IMR-90 (cell line): ENCODE data around the gene RBMS3. TPM values are rescaled to one million over a fixed set of nuclear protein-coding genes. Genes with fewer than 3 reads are reported as not detected.

Experiments
- ATAC-seq: fragments of 200-7000 bp; cut with Tn5 transposase; 2 replicates; pipeline ENCODE4 v1.9.1; 2020; ENCODE audit warnings: low read depth, mild to moderate bottlenecking, moderate library complexity
- BruUV-seq: library from RNA; stranded (reverse); fragments of 400-500 nt; replicated peaks from 2 replicates; lab custom pipeline; 2021; lab: Mats Ljungman, UMichigan
- CTCF ChIA-PET: fragments of 300-600 bp; formaldehyde crosslinking; extraction: SDS; loops from one replicate; lab custom pipeline; 2021; ENCODE audit warnings: antibody characterized with exemption; lab: Yijun Ruan, JAX
- POLR2A ChIA-PET: fragments of 300-600 bp; sonication (Branson Sonifier 250); formaldehyde crosslinking; loops from one replicate; lab custom pipeline; 2022; ENCODE audit warnings: antibody characterized with exemption; ENCODE audit not compliant: unreplicated experiment; lab: Charles Lee
- DNase-seq: peaks from one replicate; pipeline ENCODE4 v3.0.0; 2013
- H2AFZ ChIP-seq: replicated peaks from 2 replicates; pipeline ENCODE3; 2013; ENCODE audit warnings: low read length, mild to moderate bottlenecking; ENCODE audit not compliant: poor library complexity
- H2AK5ac ChIP-seq: 2 replicates; pipeline ENCODE4 v1.6.1; 2013; ENCODE audit warnings: low read depth, low read length, inconsistent platforms
- H2AK9ac ChIP-seq: replicated peaks from 2 replicates; pipeline ENCODE3; 2013; ENCODE audit warnings: mild to moderate bottlenecking, low read depth, low read length, moderate library complexity; ENCODE audit not compliant: poor library complexity
- H2BK120ac ChIP-seq: 2 replicates; pipeline ENCODE4 v1.6.1; 2013; ENCODE audit warnings: low read depth, low read length, inconsistent platforms
- H2BK15ac ChIP-seq: 3 replicates; pipeline ENCODE4 v1.6.1; 2013; ENCODE audit warnings: low read depth, low read length, inconsistent platforms
- H2BK20ac ChIP-seq: 2 replicates; pipeline ENCODE4 v1.6.1; 2013; ENCODE audit warnings: low read depth, mild to moderate bottlenecking, inconsistent platforms, low read length, moderate library complexity
- H2BK5ac ChIP-seq: 2 replicates; pipeline ENCODE4 v1.6.1; 2013; ENCODE audit warnings: mild to moderate bottlenecking, low read depth, low read length, inconsistent platforms; ENCODE audit not compliant: poor library complexity, severe bottlenecking
- H3K14ac ChIP-seq: replicated peaks from 2 replicates; pipeline ENCODE4 v1.6.1; 2013; ENCODE audit warnings: low read depth, low read length, inconsistent platforms
- H3K18ac ChIP-seq: 2 replicates; pipeline ENCODE4 v1.6.1; 2013; ENCODE audit warnings: low read depth, low read length, control low read depth
- H3K23ac ChIP-seq: 2 replicates; pipeline ENCODE4 v1.6.1; 2013; ENCODE audit warnings: low read depth, low read length, inconsistent platforms
- H3K27ac ChIP-seq: 2 replicates; pipeline ENCODE4 v1.5.1; 2013; ENCODE audit warnings: mild to moderate bottlenecking, control low read depth, low read length; ENCODE audit not compliant: insufficient read depth
- H3K27me3 ChIP-seq: 2 replicates; pipeline ENCODE4 v1.6.1; 2013; ENCODE audit warnings: low read length; ENCODE audit not compliant: control insufficient read depth, insufficient read depth
- H3K36me3 ChIP-seq: 2 replicates; pipeline ENCODE4 v1.6.1; 2013; ENCODE audit warnings: low read length, mixed read lengths; ENCODE audit not compliant: control insufficient read depth, insufficient read depth
- H3K4ac ChIP-seq: 2 replicates; pipeline ENCODE4 v1.6.1; 2013; ENCODE audit warnings: low read depth, low read length, inconsistent platforms
- H3K4me1 ChIP-seq: 2 replicates; pipeline ENCODE4 v1.6.1; 2013; ENCODE audit warnings: low read length, mixed read lengths; ENCODE audit not compliant: control insufficient read depth, insufficient read depth
- H3K4me2 ChIP-seq: 2 replicates; pipeline ENCODE4 v1.6.1; 2013; ENCODE audit warnings: low read depth, mild to moderate bottlenecking, control low read depth, low read length, moderate library complexity
- H3K4me3 ChIP-seq: 2 replicates; pipeline ENCODE4 v1.5.1; 2013; ENCODE audit warnings: low read depth, mild to moderate bottlenecking, control low read depth, low read length, moderate library complexity; ENCODE audit not compliant: insufficient read depth
- H3K56ac ChIP-seq: 2 replicates; pipeline ENCODE4 v1.6.1; 2013; ENCODE audit warnings: low read length, inconsistent platforms; ENCODE audit not compliant: insufficient read depth; ENCODE audit errors: extremely low read depth
- H3K79me1 ChIP-seq, 2 experiments: 2 replicates each; pipeline ENCODE4 v1.6.1; 2013; ENCODE audit warnings: low read length in 2 of 2, inconsistent platforms in 1 of 2, low read depth in 1 of 2
- H3K9ac ChIP-seq: 2 replicates; pipeline ENCODE4 v1.6.1; 2013; ENCODE audit warnings: low read depth, low read length, control low read depth
- H3K9me1 ChIP-seq: 2 replicates; pipeline ENCODE4 v1.6.1; 2013; ENCODE audit warnings: low read length, inconsistent platforms; ENCODE audit not compliant: insufficient read depth
- H3K9me3 ChIP-seq: 2 replicates; pipeline ENCODE4 v1.6.1; 2013; ENCODE audit warnings: low read length; ENCODE audit not compliant: control insufficient read depth, insufficient read depth
- H4K20me1 ChIP-seq: 2 replicates; pipeline ENCODE4 v1.6.1; 2013; ENCODE audit warnings: low read length, inconsistent platforms; ENCODE audit not compliant: insufficient read depth
- H4K5ac ChIP-seq: 2 replicates; pipeline ENCODE4 v1.6.1; 2013; ENCODE audit warnings: mild to moderate bottlenecking, low read depth, low read length, control low read depth
- H4K8ac ChIP-seq, 2 experiments: 2 replicates each; pipeline ENCODE4 v1.6.1; 2013; ENCODE audit warnings: low read depth in 2 of 2, low read length in 2 of 2, control low read depth in 1 of 2, inconsistent platforms in 1 of 2
- H4K91ac ChIP-seq: 2 replicates; pipeline ENCODE4 v1.6.1; 2013; ENCODE audit warnings: low read depth, low read length, inconsistent platforms; ENCODE audit not compliant: insufficient read depth
- NFE2L2 ChIP-seq: fragments of 150-350 bp; IDR thresholded peaks from 2 replicates; pipeline ENCODE4 v1.6.1; 2016; ENCODE audit warnings: low read depth, mild to moderate bottlenecking, low read length
- RCOR1 ChIP-seq: IDR thresholded peaks from 2 replicates; pipeline ENCODE4 v1.6.1; 2012; ENCODE audit warnings: mild to moderate bottlenecking, low read length, improper control_type of control experiment; ENCODE audit not compliant: insufficient replicate concordance
- WGBS, 2 experiments: methylation state at CpG; one replicate each; pipeline versions ENCODE4 v1.1.5 to v1.1.7; 2013; ENCODE audit warnings: missing lambda C conversion rate in 2 of 2; ENCODE audit not compliant: insufficient read length in 1 of 2; ENCODE audit errors: extremely low coverage in 2 of 2; 5-methylcytosine and 5-hydroxymethylcytosine counted together
- dilution Hi-C: fragments of 300-500 bp; cut with HindIII; formaldehyde crosslinking; loops from one replicate; pipeline ENCODE4 v1.14.3; 2018; ENCODE audit warnings: low sequenced_read_pairs; ENCODE audit not compliant: unreplicated experiment
- in situ Hi-C: fragments of 300-500 bp; cut with MboI; formaldehyde crosslinking; loops from 3 replicates; pipeline ENCODE4 v1.14.3; 2019; ENCODE audit warnings: low sequenced_read_pairs, inconsistent platforms, mixed read lengths
- intact Hi-C: fragments of 100-400 bp; cut with micrococcal nuclease; formaldehyde crosslinking; loops from 2 replicates; pipeline ENCODE4 v1.10.0; 2022
- polyA plus RNA-seq, 3 experiments: library from polyadenylated mRNA; depleted of rRNA; stranded (reverse); fragments of >200 nt; gene quantifications; 2 replicates each; pipeline ENCODE4 v1.2.3, GENCODE V29; 2012; ENCODE audit warnings: low replicate concordance in 1 of 3
- total RNA-seq: library from RNA; depleted of rRNA; stranded (reverse); fragments of >200 nt; gene quantifications from 2 replicates; pipeline ENCODE4 v1.2.3, GENCODE V29; 2012

RBMS3 gene
- total and polyA plus RNA-seq, 2 of the 4 experiments (the other 2 are of a cell fraction), result 15.2 to 127 TPM

- no peaks in the 10 kb centered on the region for H3K27me3 ChIP-seq
- no peak overlapping the region for H3K56ac ChIP-seq
- ChIA-PET POLR2A (no interaction called here), CTCF (interaction anchor here (0.6 kb wide), 2 partner anchors 92 to 1676 kb away, joined by 3 to 6 read pairs; no protein-coding TSS in a partner anchor)
- ATAC-seq (no peak), DNase-seq (no peak)
- in situ Hi-C loops, result no loop called here
- H2BK5ac ChIP-seq, result no peak overlapping the region
- H4K91ac ChIP-seq, result no peak overlapping the region
- H3K9me3 ChIP-seq, result 0 out of 2 replicates have a peak, but pooled peaks cover 7% of the 10 kb centered on the region
- H3K9ac ChIP-seq, result no peak overlapping the region
- no peak overlapping the region for H3K4me3 ChIP-seq
- H2BK120ac ChIP-seq, result no peak overlapping the region
- no peak overlapping the region for H3K23ac ChIP-seq
- dilution Hi-C loops, result no loop called here
- H3K4ac ChIP-seq, result no peak overlapping the region
- peaks cover 2% of the 10 kb centered on the region; the same call in 1 of the 2 replicates for H3K9me1 ChIP-seq
- peaks cover 9 to 21% of the 10 kb centered on the region in 2 experiments for H3K79me1 ChIP-seq
- no peak overlapping the region for H4K5ac ChIP-seq
- intact Hi-C loops, result no loop called here
- H2AK9ac ChIP-seq, result no peak overlapping the region
- no peak overlapping the region for H3K18ac ChIP-seq
- H3K4me2 ChIP-seq, result no peak overlapping the region
- no peak overlapping the region for H3K27ac ChIP-seq
- no peak overlapping the region for H2BK15ac ChIP-seq
- no peak overlapping the region for H4K8ac ChIP-seq
- no peaks in the 10 kb centered on the region for H4K20me1 ChIP-seq
- H3K14ac ChIP-seq, result no peak overlapping the region
- no peak overlapping the region for H2AFZ ChIP-seq
- BruUV-seq, result no TSS peak
- H3K4me1 ChIP-seq, result peaks cover 4% of the 10 kb centered on the region
- WGBS, 2 experiments, result 99% methylated on average over 25 of the region's 41 CpGs; no CpG with 5 or more reads in 1 of the 2 experiments
- TF ChIP-seq RCOR1, result no peak
- no peak for TF ChIP-seq NFE2L2
- no peak overlapping the region for H2AK5ac ChIP-seq
- H2BK20ac ChIP-seq, result no peak overlapping the region
- H3K36me3 ChIP-seq, result peaks cover 2% of the 10 kb centered on the region; the same call in 1 of the 2 replicates
Observed at GRCh38 chr3:29701326-29701983, 420.6 kb downstream of the RBMS3 start.
